Upper lobe of left lung (tissue), 6 donors: Measurements from ENCODE around the gene CDC42. TPM values are rescaled to one million over a fixed set of nuclear protein-coding genes. Genes with fewer than 3 reads are reported as not detected.

Experiments
- ATAC-seq, 2 donors: fragments of 200-7000 bp; cut with Tn5 transposase; one replicate each; pipeline ENCODE4 v1.9.1; 2022; ENCODE audit warnings: mild to moderate bottlenecking in 2 of 2, moderate library complexity in 2 of 2; ENCODE audit not compliant: low FRiP score in 2 of 2
- DNase-seq, 2 donors: peaks; one replicate each; pipeline ENCODE4 v3.0.0-alpha.2; 2019 to 2020
- H3K27ac ChIP-seq, 4 donors: fragments of 200-600 bp; sonication (generic); one replicate each; pipeline ENCODE4 v1.5.1; 2016 to 2019
- H3K27me3 ChIP-seq, 4 donors: fragments of 200-600 bp; sonication (generic); one replicate each; pipeline ENCODE4 v1.5.1; 2017 to 2019
- H3K36me3 ChIP-seq, 4 donors: fragments of 200-600 bp; sonication (generic); one replicate each; pipeline ENCODE4 v1.5.1; 2016 to 2019
- H3K4me1 ChIP-seq, 4 donors: fragments of 200-600 bp; sonication (generic); one replicate each; pipeline ENCODE4 v1.5.1; 2018 to 2019
- H3K4me3 ChIP-seq, 4 donors: fragments of 200-600 bp; sonication (generic); one replicate each; pipeline ENCODE4 v1.5.1; 2017 to 2019; ENCODE audit warnings: mild to moderate bottlenecking in 2 of 4, moderate library complexity in 1 of 4
- H3K9me3 ChIP-seq, 4 donors: fragments of 200-600 bp; sonication (generic); one replicate each; pipeline ENCODE4 v1.5.1; 2018 to 2019
- EP300 ChIP-seq, 4 donors: sonication (generic); formaldehyde crosslinking; IDR thresholded peaks; one replicate each; pipeline ENCODE4 v1.5.1; 2017; ENCODE audit warnings: antibody characterized with exemption in 4 of 4, control low read depth in 2 of 4
- POLR2A ChIP-seq, 4 donors: fragments of 450-650 bp; IDR thresholded peaks; one replicate each; pipeline ENCODE4 v1.5.1; 2016 to 2017; ENCODE audit warnings: antibody characterized with exemption in 4 of 4, mild to moderate bottlenecking in 2 of 4
- POLR2AphosphoS5 ChIP-seq, 2 donors: sonication (generic); formaldehyde crosslinking; IDR thresholded peaks; one replicate each; pipeline ENCODE4 v1.5.1; 2017; ENCODE audit warnings: antibody characterized with exemption in 2 of 2
- WGBS, 2 donors: methylation state at CpG; one replicate each; pipeline ENCODE4 v1.1.5; 2017 to 2018; 5-methylcytosine and 5-hydroxymethylcytosine counted together
- total RNA-seq, 6 donors: library from RNA; depleted of rRNA in 4 of 6; stranded (reverse); fragments of >200 nt in 4 of 6; gene quantifications; one replicate each; pipeline versions ENCODE4 v1.1.0 to v1.2.1, GENCODE V29; 2016 to 2021
- TF ChIP-seq, protein P1 (sequence below), 6 experiments: fragments of 450-650 bp in 4 of 6; fragments of 200-600 bp in 2 of 6; sonication (generic) in 2 of 6; IDR thresholded peaks; one replicate each; pipeline ENCODE4 v1.5.1; 2016 to 2019; ENCODE audit warnings: antibody characterized with exemption in 6 of 6
- donor health status: DM: no; HTN: no; CAD: no; lungs with moderate emphysema.
- donor health status: DM: no; HTN: yes; CAD: no; lungs with severe emphysema.

CDC42 gene
- total RNA-seq, 6 donors from 2014 or later = 24.1 to 248 (median 213) TPM

DNA sequence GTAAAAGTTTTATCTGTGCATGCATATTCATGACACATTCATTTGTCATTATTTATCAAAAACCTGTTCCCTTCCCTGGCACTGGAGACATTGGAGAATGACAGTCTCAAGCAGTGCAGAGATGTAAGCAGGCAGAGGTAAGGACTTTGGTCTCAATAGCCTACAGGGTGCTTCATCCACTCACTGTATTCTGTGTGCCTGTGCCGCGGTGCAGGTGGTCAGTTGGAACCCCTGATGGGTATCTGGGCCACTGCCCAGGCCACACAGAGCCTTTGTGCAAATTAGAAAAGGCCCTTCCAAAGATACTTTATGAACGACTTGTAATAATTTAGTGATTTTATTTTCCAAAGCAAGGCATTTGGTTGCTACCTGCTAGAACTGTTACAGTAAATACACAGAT lies 44.0 kb downstream of the CDC42 start:
- Histone ChIP-seq H3K9me3 (no peaks in the 10 kb centered on the region), H3K36me3 (peaks cover 3 to 72% (median 39%) of the 10 kb centered on the region in 4 donors), H3K27ac (no peak overlapping the region), H3K4me1 (peaks cover 6 to 24% (median 12%) of the 10 kb centered on the region in 4 donors), H3K4me3 (no peak overlapping the region), H3K27me3 (no peaks in the 10 kb centered on the region)
- no peak for DNase-seq
- TF ChIP-seq POLR2AphosphoS5 (IDR thresholded peaks at IDR 0.05) (no peak), EP300 (IDR thresholded peaks at IDR 0.05) (no peak), POLR2A (IDR thresholded peaks at IDR 0.05) (no peak)
- TF ChIP-seq, protein P1, sequence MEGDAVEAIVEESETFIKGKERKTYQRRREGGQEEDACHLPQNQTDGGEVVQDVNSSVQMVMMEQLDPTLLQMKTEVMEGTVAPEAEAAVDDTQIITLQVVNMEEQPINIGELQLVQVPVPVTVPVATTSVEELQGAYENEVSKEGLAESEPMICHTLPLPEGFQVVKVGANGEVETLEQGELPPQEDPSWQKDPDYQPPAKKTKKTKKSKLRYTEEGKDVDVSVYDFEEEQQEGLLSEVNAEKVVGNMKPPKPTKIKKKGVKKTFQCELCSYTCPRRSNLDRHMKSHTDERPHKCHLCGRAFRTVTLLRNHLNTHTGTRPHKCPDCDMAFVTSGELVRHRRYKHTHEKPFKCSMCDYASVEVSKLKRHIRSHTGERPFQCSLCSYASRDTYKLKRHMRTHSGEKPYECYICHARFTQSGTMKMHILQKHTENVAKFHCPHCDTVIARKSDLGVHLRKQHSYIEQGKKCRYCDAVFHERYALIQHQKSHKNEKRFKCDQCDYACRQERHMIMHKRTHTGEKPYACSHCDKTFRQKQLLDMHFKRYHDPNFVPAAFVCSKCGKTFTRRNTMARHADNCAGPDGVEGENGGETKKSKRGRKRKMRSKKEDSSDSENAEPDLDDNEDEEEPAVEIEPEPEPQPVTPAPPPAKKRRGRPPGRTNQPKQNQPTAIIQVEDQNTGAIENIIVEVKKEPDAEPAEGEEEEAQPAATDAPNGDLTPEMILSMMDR (IDR thresholded peaks at IDR 0.05) = no peak
- no peak for ATAC-seq
- WGBS, 2 donors = 97 to 98% methylated on average over 3 of the region's 3 CpGs

DNA sequence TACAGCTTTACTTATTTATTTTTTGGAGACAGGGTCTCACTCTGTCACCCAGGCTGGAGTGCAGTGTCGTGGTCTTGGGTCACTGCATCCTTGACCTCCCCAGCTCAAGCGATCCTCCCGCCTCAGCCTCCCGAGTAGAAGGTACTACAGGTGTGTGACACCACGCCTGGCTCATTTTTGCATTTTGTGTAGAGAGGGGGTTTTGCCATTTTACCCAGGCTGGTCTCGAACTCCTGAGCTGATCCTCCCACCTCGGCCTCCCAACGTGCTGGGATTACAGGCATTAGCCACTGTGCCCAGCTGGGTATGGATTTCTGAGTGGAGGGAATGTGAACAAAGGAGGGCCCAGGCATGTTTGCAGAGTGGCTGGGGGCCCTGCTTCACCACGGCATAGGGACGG lies 46.2 kb downstream of the CDC42 start:
- 94 to 98% methylated on average over 10 of the region's 10 CpGs for WGBS, 2 donors
- ATAC-seq (no peak), DNase-seq (no peak)
- Histone ChIP-seq H3K4me1 (peaks cover 0 to 24% (median 8%) of the 10 kb centered on the region in 4 donors), H3K9me3 (no peaks in the 10 kb centered on the region), H3K27ac (no peak overlapping the region), H3K4me3 (no peak overlapping the region), H3K36me3 (peaks cover 3 to 62% (median 32%) of the 10 kb centered on the region in 4 donors), H3K27me3 (no peaks in the 10 kb centered on the region)
- no peak for TF ChIP-seq POLR2AphosphoS5 (IDR thresholded peaks at IDR 0.05)
- no peak for TF ChIP-seq EP300 (IDR thresholded peaks at IDR 0.05)
- TF ChIP-seq POLR2A (IDR thresholded peaks at IDR 0.05) = no peak
- TF ChIP-seq, protein P1 (IDR thresholded peaks at IDR 0.05) = no peak

DNA sequence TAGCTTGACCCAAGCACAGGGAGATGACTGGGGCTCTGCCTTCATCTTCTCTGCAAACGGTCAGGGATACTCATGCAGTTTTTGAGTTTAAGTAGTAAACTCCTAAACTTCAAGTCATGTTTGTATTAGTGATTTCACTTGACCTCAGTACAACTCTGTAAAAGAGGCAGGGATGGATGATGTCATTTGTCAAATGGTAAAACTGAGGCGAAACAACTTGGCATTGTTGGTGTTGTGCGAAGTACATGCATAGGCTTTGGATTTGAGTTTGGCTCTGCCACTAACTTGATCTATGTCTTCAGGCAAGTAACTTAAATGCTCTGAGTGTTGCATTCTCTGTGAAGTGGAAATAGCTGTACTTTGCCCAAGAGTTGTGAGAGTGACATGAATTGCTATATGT lies 47.7 kb downstream of the CDC42 start:
- no peak for ATAC-seq
- 88 to 89% methylated on average over 3 of the region's 3 CpGs for WGBS, 2 donors
- no peak for DNase-seq
- Histone ChIP-seq H3K36me3 (peaks cover 3 to 56% (median 26%) of the 10 kb centered on the region in 4 donors), H3K4me3 (no peak overlapping the region), H3K4me1 (peaks cover 3 to 25% (median 9%) of the 10 kb centered on the region in 4 donors), H3K9me3 (no peaks in the 10 kb centered on the region), H3K27me3 (no peaks in the 10 kb centered on the region), H3K27ac (no peak overlapping the region)
- TF ChIP-seq POLR2A (IDR thresholded peaks at IDR 0.05) (no peak), EP300 (IDR thresholded peaks at IDR 0.05) (no peak), POLR2AphosphoS5 (IDR thresholded peaks at IDR 0.05) (no peak)
- TF ChIP-seq, protein P1 (IDR thresholded peaks at IDR 0.05) = no peak

DNA sequence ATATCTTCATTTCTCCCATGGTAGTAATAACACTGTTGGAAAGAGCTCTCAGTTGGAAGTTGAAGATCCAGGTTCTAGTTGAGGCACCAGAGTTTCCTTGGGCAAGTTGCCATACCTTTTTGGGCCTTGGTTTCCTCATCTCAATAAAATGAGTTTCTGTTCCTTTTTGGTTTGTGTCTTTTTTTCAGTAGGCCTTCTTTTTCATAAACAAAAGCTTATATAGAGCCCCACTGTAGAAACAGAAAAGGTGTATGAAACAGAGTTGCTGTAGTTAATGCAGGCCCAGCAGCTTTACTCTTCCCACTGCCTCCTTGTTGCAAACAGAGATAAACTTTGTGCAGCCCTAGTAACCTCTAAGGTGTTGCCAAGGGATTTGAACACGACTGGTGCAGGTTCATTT lies 48.7 kb downstream of the CDC42 start:
- Histone ChIP-seq H3K4me3 (no peak overlapping the region), H3K27ac (no peak overlapping the region), H3K4me1 (peaks cover 3 to 31% (median 9%) of the 10 kb centered on the region in 4 donors), H3K36me3 (peaks cover 3 to 55% (median 23%) of the 10 kb centered on the region in 4 donors), H3K27me3 (no peaks in the 10 kb centered on the region), H3K9me3 (no peaks in the 10 kb centered on the region)
- WGBS, 2 donors = 62 to 63% methylated on average over 1 of the region's 1 CpG
- DNase-seq (no peak), ATAC-seq (no peak)
- TF ChIP-seq EP300 (IDR thresholded peaks at IDR 0.05) (no peak), POLR2AphosphoS5 (IDR thresholded peaks at IDR 0.05) (no peak), POLR2A (IDR thresholded peaks at IDR 0.05) (no peak)
- TF ChIP-seq, protein P1 (IDR thresholded peaks at IDR 0.05) = no peak

DNA sequence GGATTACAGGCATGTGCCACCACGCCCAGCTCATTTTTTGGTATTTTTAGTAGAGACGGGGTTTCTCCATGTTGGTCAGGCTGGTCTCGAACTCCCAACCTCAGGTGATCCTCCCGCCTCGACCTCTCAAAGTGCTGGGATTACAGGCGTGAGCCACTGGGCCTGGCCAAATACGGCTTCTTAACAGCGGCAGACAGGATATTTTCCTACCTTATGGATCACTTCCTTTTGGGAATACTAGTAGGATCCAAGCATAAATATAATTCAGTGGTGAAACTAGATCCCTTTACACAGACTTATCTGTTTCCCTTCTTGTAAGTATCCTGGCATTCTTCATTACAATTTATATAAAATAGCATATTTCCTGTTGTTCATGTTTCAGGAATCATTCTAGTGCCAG lies 49.5 kb downstream of the CDC42 start:
- no peak for TF ChIP-seq EP300 (IDR thresholded peaks at IDR 0.05)
- no peak for TF ChIP-seq POLR2A (IDR thresholded peaks at IDR 0.05)
- TF ChIP-seq, protein P1 (IDR thresholded peaks at IDR 0.05) = no peak
- TF ChIP-seq POLR2AphosphoS5 (IDR thresholded peaks at IDR 0.05) = no peak
- ATAC-seq (no peak), DNase-seq (no peak)
- H3K27me3 ChIP-seq = no peaks in the 10 kb centered on the region
- peaks cover 3 to 33% (median 9%) of the 10 kb centered on the region in 4 donors for H3K4me1 ChIP-seq
- 83 to 89% methylated on average over 8 of the region's 8 CpGs for WGBS, 2 donors
- H3K4me3 ChIP-seq = no peak overlapping the region
- H3K9me3 ChIP-seq = no peaks in the 10 kb centered on the region
- no peak overlapping the region for H3K27ac ChIP-seq
- H3K36me3 ChIP-seq = peaks cover 0 to 56% (median 16%) of the 10 kb centered on the region in 4 donors
